ENCODE data around the gene TSC22D2. TPM values are rescaled to one million over a fixed set of nuclear protein-coding genes. Genes with fewer than 3 reads are reported as not detected.

Gene TSC22D2
- total and polyA plus RNA-seq, 2 donors (not counting 3 experiments of a cell fraction or from before 2014, with no cell fraction given): 7.6 to 43.9 TPM

- POLR2A ChIA-PET: interaction anchor here (1.1 kb wide), 1 partner anchor 85 kb away, joined by 3 read pairs; no protein-coding TSS in a partner anchor
- H3K9me3 ChIP-seq (replicated peaks; ENCODE audit: control insufficient read depth, insufficient read depth, low read length): no peaks in the 10 kb centered on the region
- DNase-seq (ENCODE audit: low read depth, low spot score) (no peak), FAIRE-seq (no peak)
- H3K27ac ChIP-seq (ENCODE audit: insufficient read depth, low read depth, low read length): no peak overlapping the region
- no peaks in the 10 kb centered on the region for H3K36me3 ChIP-seq (ENCODE audit: control insufficient read depth in 2 of 2, extremely low read depth in 1 of 2, insufficient read depth in 2 of 2, low read length in 2 of 2)
- H3K79me2 ChIP-seq (ENCODE audit: control insufficient read depth, insufficient read depth, low read length): no peaks in the 10 kb centered on the region
- H3K4me3 ChIP-seq (replicated peaks in 1 of 3; ENCODE audit: insufficient read depth in 1 of 3, low read depth in 1 of 3, low read length in 3 of 3): no peak overlapping the region
- dilution Hi-C loops (cut with MboI; ENCODE audit: extremely low pct_ligation_motif_present, low sequenced_read_pairs): no loop called here
- no peak overlapping the region for H2AFZ ChIP-seq (ENCODE audit: low read depth, low read length)
- H3K4me2 ChIP-seq (ENCODE audit: insufficient read depth, low read length): no peak overlapping the region
- no TSS peak for BruUV-seq (replicated peaks)
- H4K20me1 ChIP-seq (replicated peaks; ENCODE audit: control insufficient read depth, extremely low read depth, insufficient read depth, low read length): no peaks in the 10 kb centered on the region
- H3K9ac ChIP-seq (replicated peaks; ENCODE audit: extremely low read depth, insufficient read depth, low read length): no peak overlapping the region
- no peaks in the 10 kb centered on the region for H3K27me3 ChIP-seq (ENCODE audit: control insufficient read depth in 2 of 2, insufficient read depth in 2 of 2, low read length in 2 of 2)
- peaks cover 9% of the 10 kb centered on the region for H3K4me1 ChIP-seq (ENCODE audit: control insufficient read depth, extremely low read depth, insufficient read depth, low read length)
- no peak for TF ChIP-seq EZH2 (IDR thresholded peaks at IDR 0.05; ENCODE audit: borderline replicate concordance, low read depth, low read length, severe bottlenecking)
- TF ChIP-seq GATA2 (IDR thresholded peaks at IDR 0.05; ENCODE audit: insufficient read depth, insufficient read length, low read depth, low read length): no peak
- no peak for TF ChIP-seq MYC (IDR thresholded peaks at IDR 0.05; ENCODE audit: low read depth, low read length)
- TF ChIP-seq JUN (IDR thresholded peaks at IDR 0.05; ENCODE audit: borderline replicate concordance, insufficient read depth, insufficient read length, low read depth): no peak
- no peak for TF ChIP-seq CTCF (IDR thresholded peaks at IDR 0.05; ENCODE audit: extremely low read depth in 1 of 2, insufficient read depth in 1 of 2, low read depth in 1 of 2, low read length in 2 of 2)
- no peak for TF ChIP-seq POLR2A (IDR thresholded peaks at IDR 0.05; ENCODE audit: low read depth, low read length)
- TF ChIP-seq MAX (IDR thresholded peaks at IDR 0.05; ENCODE audit: insufficient read depth, insufficient read length): no peak
- TF ChIP-seq POLR2AphosphoS5 (IDR thresholded peaks at IDR 0.05; ENCODE audit: insufficient read depth, low read depth, low read length): no peak
- TF ChIP-seq FOS (IDR thresholded peaks at IDR 0.05; ENCODE audit: borderline replicate concordance, insufficient read depth, low read length): no peak
- no peaks in the 10 kb centered on the region for H3K9me1 ChIP-seq (replicated peaks; ENCODE audit: control insufficient read depth, extremely low read depth, insufficient read depth, low read length)
- CTCF ChIA-PET: interaction anchor here (0.8 to 6.4 kb wide), 33 partner anchors 10 to 558 kb away, joined by 3 to 219 read pairs (median 12); partner anchors contain the start of genes PFN2, SIAH2 and TSC22D2
- intact Hi-C loops (cut with micrococcal nuclease): loop anchor here (2.0 to 10.0 kb wide), 2 partner anchors 46 to 560 kb away; no protein-coding TSS in a partner anchor
Observed at GRCh38 chr3:150494411-150494977, 86.4 kb downstream of the TSC22D2 start.

Data from endothelial cell of umbilical vein (primary cell).